ENCODE measurements around the gene CHN2. TPM values are rescaled to one million over a fixed set of nuclear protein-coding genes. Genes with fewer than 3 reads are reported as not detected.

The CHN2 gene
- total RNA-seq, 1 experiment from 2014 or later = 5.0 TPM

DNA sequence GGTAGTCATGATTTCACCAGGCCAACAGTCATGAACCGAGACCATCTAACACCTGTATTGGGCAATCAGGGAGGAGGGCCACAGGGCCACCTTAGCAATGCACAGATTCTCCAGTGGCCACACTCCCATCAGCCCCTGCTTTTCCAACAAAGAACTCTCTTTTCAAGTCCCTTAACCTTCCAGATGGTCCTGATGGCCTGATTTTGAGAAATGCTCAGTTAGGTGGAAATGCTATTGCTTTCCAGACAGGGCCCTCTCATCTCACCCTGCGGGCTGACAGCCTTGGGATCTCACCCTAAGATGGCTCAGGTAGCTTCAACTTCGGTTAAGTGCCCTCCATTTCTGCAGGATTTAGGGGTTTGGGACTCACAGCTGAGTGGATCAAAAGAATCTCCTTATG is 237.1 kb downstream of the CHN2 start (continued):
- no peak for TF ChIP-seq SMAD3 (CRISPR knock-in tag; IDR thresholded peaks at IDR 0.05; ENCODE audit: borderline replicate concordance)

GRCh38 chr7:29432721-29433120 is 238.1 kb downstream of the CHN2 start:
- DNase-seq (ENCODE audit: low spot score) (no peak), ATAC-seq (no peak)
- ChIA-PET CTCF (interaction anchor here (0.6 to 1.1 kb wide), 2 partner anchors 157 to 193 kb away, joined by 3 read pairs; no protein-coding TSS in a partner anchor), POLR2A (no interaction called here)
- no peaks in the 10 kb centered on the region for H3K36me3 Mint-ChIP-seq
- H3K9me3 Mint-ChIP-seq = no peaks in the 10 kb centered on the region
- H3K27ac Mint-ChIP-seq = no peak overlapping the region
- peaks cover 8% of the 10 kb centered on the region for H3K4me1 Mint-ChIP-seq
- TF ChIP-seq TEAD4 (CRISPR knock-in tag; IDR thresholded peaks at IDR 0.05) (no peak), TCF7 (CRISPR knock-in tag; IDR thresholded peaks at IDR 0.05; ENCODE audit: low read depth) (no peak)
- TF ChIP-seq, protein P1, sequence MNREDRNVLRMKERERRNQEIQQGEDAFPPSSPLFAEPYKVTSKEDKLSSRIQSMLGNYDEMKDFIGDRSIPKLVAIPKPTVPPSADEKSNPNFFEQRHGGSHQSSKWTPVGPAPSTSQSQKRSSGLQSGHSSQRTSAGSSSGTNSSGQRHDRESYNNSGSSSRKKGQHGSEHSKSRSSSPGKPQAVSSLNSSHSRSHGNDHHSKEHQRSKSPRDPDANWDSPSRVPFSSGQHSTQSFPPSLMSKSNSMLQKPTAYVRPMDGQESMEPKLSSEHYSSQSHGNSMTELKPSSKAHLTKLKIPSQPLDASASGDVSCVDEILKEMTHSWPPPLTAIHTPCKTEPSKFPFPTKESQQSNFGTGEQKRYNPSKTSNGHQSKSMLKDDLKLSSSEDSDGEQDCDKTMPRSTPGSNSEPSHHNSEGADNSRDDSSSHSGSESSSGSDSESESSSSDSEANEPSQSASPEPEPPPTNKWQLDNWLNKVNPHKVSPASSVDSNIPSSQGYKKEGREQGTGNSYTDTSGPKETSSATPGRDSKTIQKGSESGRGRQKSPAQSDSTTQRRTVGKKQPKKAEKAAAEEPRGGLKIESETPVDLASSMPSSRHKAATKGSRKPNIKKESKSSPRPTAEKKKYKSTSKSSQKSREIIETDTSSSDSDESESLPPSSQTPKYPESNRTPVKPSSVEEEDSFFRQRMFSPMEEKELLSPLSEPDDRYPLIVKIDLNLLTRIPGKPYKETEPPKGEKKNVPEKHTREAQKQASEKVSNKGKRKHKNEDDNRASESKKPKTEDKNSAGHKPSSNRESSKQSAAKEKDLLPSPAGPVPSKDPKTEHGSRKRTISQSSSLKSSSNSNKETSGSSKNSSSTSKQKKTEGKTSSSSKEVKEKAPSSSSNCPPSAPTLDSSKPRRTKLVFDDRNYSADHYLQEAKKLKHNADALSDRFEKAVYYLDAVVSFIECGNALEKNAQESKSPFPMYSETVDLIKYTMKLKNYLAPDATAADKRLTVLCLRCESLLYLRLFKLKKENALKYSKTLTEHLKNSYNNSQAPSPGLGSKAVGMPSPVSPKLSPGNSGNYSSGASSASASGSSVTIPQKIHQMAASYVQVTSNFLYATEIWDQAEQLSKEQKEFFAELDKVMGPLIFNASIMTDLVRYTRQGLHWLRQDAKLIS (CRISPR knock-in tag; IDR thresholded peaks at IDR 0.05; ENCODE audit: borderline replicate concordance) = no peak
- TF ChIP-seq, protein P2, sequence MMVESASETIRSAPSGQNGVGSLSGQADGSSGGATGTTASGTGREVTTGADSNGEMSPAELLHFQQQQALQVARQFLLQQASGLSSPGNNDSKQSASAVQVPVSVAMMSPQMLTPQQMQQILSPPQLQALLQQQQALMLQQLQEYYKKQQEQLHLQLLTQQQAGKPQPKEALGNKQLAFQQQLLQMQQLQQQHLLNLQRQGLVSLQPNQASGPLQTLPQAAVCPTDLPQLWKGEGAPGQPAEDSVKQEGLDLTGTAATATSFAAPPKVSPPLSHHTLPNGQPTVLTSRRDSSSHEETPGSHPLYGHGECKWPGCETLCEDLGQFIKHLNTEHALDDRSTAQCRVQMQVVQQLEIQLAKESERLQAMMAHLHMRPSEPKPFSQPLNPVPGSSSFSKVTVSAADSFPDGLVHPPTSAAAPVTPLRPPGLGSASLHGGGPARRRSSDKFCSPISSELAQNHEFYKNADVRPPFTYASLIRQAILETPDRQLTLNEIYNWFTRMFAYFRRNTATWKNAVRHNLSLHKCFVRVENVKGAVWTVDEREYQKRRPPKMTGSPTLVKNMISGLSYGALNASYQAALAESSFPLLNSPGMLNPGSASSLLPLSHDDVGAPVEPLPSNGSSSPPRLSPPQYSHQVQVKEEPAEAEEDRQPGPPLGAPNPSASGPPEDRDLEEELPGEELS (CRISPR knock-in tag; IDR thresholded peaks at IDR 0.05) = no peak
- H3K4me3 Mint-ChIP-seq = no peak overlapping the region
- no peaks in the 10 kb centered on the region for H3K27me3 Mint-ChIP-seq (ENCODE audit: low read depth)

GRCh38 chr7:29434380-29434768 is 239.8 kb downstream of the CHN2 start:
- ChIA-PET POLR2A (no interaction called here), CTCF (no interaction called here)
- DNase-seq (ENCODE audit: low spot score) (no peak), ATAC-seq (no peak)
- Mint-ChIP-seq H3K27ac (no peak overlapping the region), H3K4me1 (peaks cover 8% of the 10 kb centered on the region), H3K9me3 (no peaks in the 10 kb centered on the region), H3K36me3 (no peaks in the 10 kb centered on the region), H3K27me3 (ENCODE audit: low read depth) (no peaks in the 10 kb centered on the region), H3K4me3 (no peak overlapping the region)
- TF ChIP-seq STAT6 (CRISPR knock-in tag; conservative IDR thresholded peaks at IDR 0.05; ENCODE audit: low read depth) = no peak
- no peak for TF ChIP-seq CREB1 (CRISPR knock-in tag; IDR thresholded peaks at IDR 0.05)
- TF ChIP-seq NFE2L1 (CRISPR knock-in tag; IDR thresholded peaks at IDR 0.05) = no peak
- TF ChIP-seq NFYB (CRISPR knock-in tag; conservative IDR thresholded peaks at IDR 0.05; ENCODE audit: low read depth) = no peak
- no peak for TF ChIP-seq ZNF263 (CRISPR knock-in tag; IDR thresholded peaks at IDR 0.05; ENCODE audit: low read depth)
- TF ChIP-seq TEAD1 (CRISPR knock-in tag; IDR thresholded peaks at IDR 0.05) = no peak
- no peak for TF ChIP-seq MLX (CRISPR knock-in tag; IDR thresholded peaks at IDR 0.05)
- no peak for TF ChIP-seq HMGXB4 (CRISPR knock-in tag; IDR thresholded peaks at IDR 0.05)
- TF ChIP-seq E2F1 (CRISPR knock-in tag; IDR thresholded peaks at IDR 0.05) = no peak
- no peak for TF ChIP-seq ZNF219 (CRISPR knock-in tag; IDR thresholded peaks at IDR 0.05; ENCODE audit: borderline replicate concordance)
- no peak for TF ChIP-seq ZNF396 (CRISPR knock-in tag; IDR thresholded peaks at IDR 0.05; ENCODE audit: borderline replicate concordance)
- TF ChIP-seq ATF1 (CRISPR knock-in tag; IDR thresholded peaks at IDR 0.05) = no peak
- TF ChIP-seq, protein P3, sequence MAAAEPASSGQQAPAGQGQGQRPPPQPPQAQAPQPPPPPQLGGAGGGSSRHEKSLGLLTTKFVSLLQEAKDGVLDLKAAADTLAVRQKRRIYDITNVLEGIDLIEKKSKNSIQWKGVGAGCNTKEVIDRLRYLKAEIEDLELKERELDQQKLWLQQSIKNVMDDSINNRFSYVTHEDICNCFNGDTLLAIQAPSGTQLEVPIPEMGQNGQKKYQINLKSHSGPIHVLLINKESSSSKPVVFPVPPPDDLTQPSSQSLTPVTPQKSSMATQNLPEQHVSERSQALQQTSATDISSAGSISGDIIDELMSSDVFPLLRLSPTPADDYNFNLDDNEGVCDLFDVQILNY (CRISPR knock-in tag; IDR thresholded peaks at IDR 0.05) = no peak
- TF ChIP-seq ELF4 (CRISPR knock-in tag; IDR thresholded peaks at IDR 0.05; ENCODE audit: low read depth) = no peak
- TF ChIP-seq FOXK1 (CRISPR knock-in tag; IDR thresholded peaks at IDR 0.05) = no peak

Data from WTC11 (cell line).